HepG2 (cell line): ENCODE data around the gene MCMBP. TPM values are rescaled to one million over a fixed set of nuclear protein-coding genes. Genes with fewer than 3 reads are reported as not detected.

Source experiments
- GLI4 ChIP-seq: sonication (generic); formaldehyde crosslinking; IDR thresholded peaks from 2 replicates; pipeline ENCODE4 v1.5.1; 2020; ENCODE audit warnings: missing genetic modification reagents, mild to moderate bottlenecking, moderate library complexity, borderline replicate concordance
- HNF4A ChIP-seq: sonication (generic); formaldehyde crosslinking; IDR thresholded peaks from 2 replicates; pipeline ENCODE4 v1.4.0; 2020; ENCODE audit warnings: missing genetic modification reagents
- MBD4 ChIP-seq: IDR thresholded peaks from 2 replicates; pipeline ENCODE4 v1.6.1; 2012; ENCODE audit warnings: low read length, inconsistent platforms, borderline replicate concordance
- NCOA5 ChIP-seq: sonication (generic); formaldehyde crosslinking; IDR thresholded peaks from 2 replicates; pipeline ENCODE4 v1.4.0; 2020; ENCODE audit warnings: missing genetic modification reagents
- PHF5A ChIP-seq: IDR thresholded peaks from one replicate; pipeline ENCODE4 v1.6.1; 2018; ENCODE audit warnings: low read depth, missing genetic modification reagents; ENCODE audit not compliant: unreplicated experiment
- PITX1 ChIP-seq: sonication (generic); formaldehyde crosslinking; IDR thresholded peaks from 2 replicates; pipeline ENCODE4 v1.5.1; 2020; ENCODE audit warnings: mild to moderate bottlenecking, missing genetic modification reagents
- POGZ ChIP-seq: sonication (generic); formaldehyde crosslinking; IDR thresholded peaks from 2 replicates; pipeline ENCODE4 v1.4.0; 2020; ENCODE audit warnings: mild to moderate bottlenecking, missing genetic modification reagents
- RARA ChIP-seq: IDR thresholded peaks from 2 replicates; pipeline ENCODE4 v1.6.1; 2016; ENCODE audit warnings: missing genetic modification reagents, missing compliant biosample characterization
- RARG ChIP-seq: sonication (generic); formaldehyde crosslinking; IDR thresholded peaks from 2 replicates; pipeline ENCODE4 v1.4.0; 2020; ENCODE audit warnings: low read depth, mild to moderate bottlenecking, missing genetic modification reagents
- RFXAP ChIP-seq: sonication (generic); formaldehyde crosslinking; IDR thresholded peaks from 2 replicates; pipeline ENCODE4 v1.4.0; 2020; ENCODE audit warnings: missing genetic modification reagents, borderline replicate concordance
- SALL1 ChIP-seq: sonication (generic); formaldehyde crosslinking; IDR thresholded peaks from 2 replicates; pipeline ENCODE4 v1.8.0; 2022; ENCODE audit warnings: mild to moderate bottlenecking, missing genetic modification reagents
- SP2 ChIP-seq: sonication (generic); formaldehyde crosslinking; IDR thresholded peaks from 2 replicates; pipeline ENCODE4 v1.5.1; 2020; ENCODE audit warnings: mild to moderate bottlenecking, missing genetic modification reagents
- ZC3H4 ChIP-seq: sonication (generic); formaldehyde crosslinking; IDR thresholded peaks from 2 replicates; pipeline ENCODE4 v1.4.0; 2020; ENCODE audit warnings: missing genetic modification reagents, borderline replicate concordance
- ZNF180 ChIP-seq: sonication (generic); formaldehyde crosslinking; IDR thresholded peaks from 2 replicates; pipeline ENCODE4 v1.4.0; 2020; ENCODE audit warnings: low read depth, missing genetic modification reagents, borderline replicate concordance
- ZNF431 ChIP-seq: sonication (generic); formaldehyde crosslinking; IDR thresholded peaks from 2 replicates; pipeline ENCODE4 v1.9.0; 2022; ENCODE audit warnings: missing genetic modification reagents, low read depth, mild to moderate bottlenecking, borderline replicate concordance
- ZNF44 ChIP-seq: sonication (generic); formaldehyde crosslinking; IDR thresholded peaks from 2 replicates; pipeline ENCODE4 v1.5.1; 2020; ENCODE audit warnings: mild to moderate bottlenecking, missing genetic modification reagents
- ZNF567 ChIP-seq: sonication (generic); formaldehyde crosslinking; IDR thresholded peaks from 2 replicates; pipeline ENCODE4 v1.8.1; 2023; ENCODE audit warnings: mild to moderate bottlenecking, missing genetic modification reagents, borderline replicate concordance
- ZNF691 ChIP-seq: sonication (generic); formaldehyde crosslinking; IDR thresholded peaks from 2 replicates; pipeline ENCODE4 v1.4.0; 2020; ENCODE audit warnings: missing genetic modification reagents, low read depth, mild to moderate bottlenecking, borderline replicate concordance
- ZNF776 ChIP-seq: sonication (generic); formaldehyde crosslinking; IDR thresholded peaks from 2 replicates; pipeline ENCODE4 v1.4.0; 2020; ENCODE audit warnings: mild to moderate bottlenecking, missing genetic modification reagents
- ZNF891 ChIP-seq: sonication (generic); formaldehyde crosslinking; IDR thresholded peaks from 2 replicates; pipeline ENCODE4 v1.5.0; 2020; ENCODE audit warnings: mild to moderate bottlenecking, missing genetic modification reagents
- ZSCAN22 ChIP-seq: sonication (generic); formaldehyde crosslinking; IDR thresholded peaks from 2 replicates; pipeline ENCODE4 v1.4.0; 2020; ENCODE audit warnings: mild to moderate bottlenecking, missing genetic modification reagents
- ZSCAN29 ChIP-seq: sonication (generic); formaldehyde crosslinking; conservative IDR thresholded peaks from 2 replicates; pipeline ENCODE4 v1.4.0; 2020; ENCODE audit warnings: mild to moderate bottlenecking, missing genetic modification reagents
- polyA plus RNA-seq, 8 experiments: library from polyadenylated mRNA; depleted of rRNA in 3 of 8; stranded (reverse) in 7 of 8; unstranded in 1 of 8; fragments of >200 nt; fragmentation: Illumina TruSeq in 4 of 8; extraction: Trizol in 4 of 8; gene quantifications; 2 replicates each; pipeline versions ENCODE4 v1.2.1 to v1.2.3, GENCODE V29; 2011 to 2016; ENCODE audit warnings: low read depth in 4 of 8, missing spikeins in 1 of 8, mixed read lengths in 1 of 8; ENCODE audit not compliant: insufficient read depth in 1 of 8
- total RNA-seq, 5 experiments: library from RNA; depleted of rRNA; stranded (reverse); fragments of >200 nt; fragmentation: Illumina TruSeq; extraction: Trizol; gene quantifications; 2 replicates each; pipeline ENCODE4 v1.2.3, GENCODE V29; 2016; ENCODE audit warnings: low read depth in 1 of 5
- TF ChIP-seq, protein P1 (sequence below): sonication (generic); formaldehyde crosslinking; IDR thresholded peaks from 2 replicates; pipeline ENCODE4 v1.5.1; 2020; ENCODE audit warnings: mild to moderate bottlenecking, missing genetic modification reagents
- TF ChIP-seq, protein P2 (sequence below): sonication (generic); formaldehyde crosslinking; IDR thresholded peaks from 2 replicates; pipeline ENCODE4 v1.8.0; 2022; ENCODE audit warnings: mild to moderate bottlenecking, missing genetic modification reagents; ENCODE audit not compliant: insufficient replicate concordance

Gene MCMBP
- total and polyA plus RNA-seq, 2 of the 13 experiments (the other 11 are each of a cell fraction or from before 2014, with no cell fraction given) = 35.7 to 62.4 TPM

DNA sequence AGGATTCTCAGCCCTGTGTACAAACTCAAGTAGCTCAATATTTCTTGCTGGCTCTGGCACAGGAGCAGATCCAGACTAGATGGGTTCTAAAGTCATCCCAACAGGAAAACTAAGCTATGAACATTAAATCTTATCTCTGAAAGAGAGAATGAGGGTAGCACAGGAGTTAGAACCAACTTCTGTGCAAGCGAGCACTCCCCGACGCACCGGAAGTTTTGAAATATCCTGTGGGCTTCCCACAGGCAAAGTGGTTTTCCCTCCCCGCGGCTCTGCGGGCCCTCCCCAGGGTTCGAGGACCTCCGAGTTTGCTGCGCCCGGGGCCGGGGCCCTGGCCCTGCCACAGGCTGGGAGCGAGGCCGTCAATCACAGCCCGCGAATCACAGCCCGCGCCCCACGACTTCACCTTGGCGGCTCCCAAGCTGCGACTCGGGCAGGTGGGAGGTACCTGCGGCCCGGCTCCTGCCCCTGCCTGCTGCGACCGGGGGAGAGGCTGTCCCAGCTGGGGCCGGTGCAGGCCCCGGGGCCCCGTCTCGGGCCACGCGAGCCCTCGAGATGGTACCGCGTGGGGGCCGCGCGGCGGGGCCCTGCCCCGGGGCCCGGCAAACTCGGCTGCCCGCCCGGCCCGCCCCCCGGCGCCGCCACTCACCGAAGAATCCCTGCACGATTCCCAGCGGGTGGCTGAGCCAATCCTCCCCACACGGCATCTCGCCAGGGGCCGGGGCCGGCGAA lies 598 bp downstream of the MCMBP start (continued):
- TF ChIP-seq, protein P1, sequence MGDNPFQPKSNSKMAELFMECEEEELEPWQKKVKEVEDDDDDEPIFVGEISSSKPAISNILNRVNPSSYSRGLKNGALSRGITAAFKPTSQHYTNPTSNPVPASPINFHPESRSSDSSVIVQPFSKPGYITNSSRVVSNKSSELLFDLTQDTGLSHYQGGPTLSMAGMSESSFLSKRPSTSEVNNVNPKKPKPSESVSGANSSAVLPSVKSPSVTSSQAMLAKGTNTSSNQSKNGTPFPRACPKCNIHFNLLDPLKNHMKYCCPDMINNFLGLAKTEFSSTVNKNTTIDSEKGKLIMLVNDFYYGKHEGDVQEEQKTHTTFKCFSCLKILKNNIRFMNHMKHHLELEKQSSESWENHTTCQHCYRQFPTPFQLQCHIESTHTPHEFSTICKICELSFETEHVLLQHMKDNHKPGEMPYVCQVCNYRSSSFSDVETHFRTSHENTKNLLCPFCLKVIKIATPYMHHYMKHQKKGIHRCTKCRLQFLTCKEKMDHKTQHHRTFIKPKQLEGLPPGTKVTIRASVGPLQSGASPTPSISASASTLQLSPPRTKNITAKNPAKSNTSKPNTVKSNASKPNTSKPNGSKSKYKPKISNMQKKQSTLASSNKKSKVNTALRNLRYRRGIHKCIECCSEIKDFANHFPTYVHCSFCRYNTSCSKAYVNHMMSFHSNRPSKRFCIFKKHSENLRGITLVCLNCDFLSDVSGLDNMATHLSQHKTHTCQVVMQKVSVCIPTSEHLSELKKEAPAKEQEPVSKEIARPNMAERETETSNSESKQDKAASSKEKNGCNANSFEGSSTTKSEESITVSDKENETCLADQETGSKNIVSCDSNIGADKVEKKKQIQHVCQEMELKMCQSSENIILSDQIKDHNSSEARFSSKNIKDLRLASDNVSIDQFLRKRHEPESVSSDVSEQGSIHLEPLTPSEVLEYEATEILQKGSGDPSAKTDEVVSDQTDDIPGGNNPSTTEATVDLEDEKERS (CRISPR knock-in tag) = no peak
- 0 out of 2 replicates have a peak, but pooled peaks have one; percentile 13 for TF ChIP-seq ZNF891 (CRISPR knock-in tag)
- TF ChIP-seq ZC3H4 (CRISPR knock-in tag) = no peak
- peak; percentile 42; the same call in 1 of the 2 replicates for TF ChIP-seq SALL1 (CRISPR knock-in tag)
- TF ChIP-seq PHF5A = no peak
- no peak for TF ChIP-seq NCOA5
- TF ChIP-seq HNF4A (CRISPR knock-in tag) = no peak
- TF ChIP-seq, protein P2, sequence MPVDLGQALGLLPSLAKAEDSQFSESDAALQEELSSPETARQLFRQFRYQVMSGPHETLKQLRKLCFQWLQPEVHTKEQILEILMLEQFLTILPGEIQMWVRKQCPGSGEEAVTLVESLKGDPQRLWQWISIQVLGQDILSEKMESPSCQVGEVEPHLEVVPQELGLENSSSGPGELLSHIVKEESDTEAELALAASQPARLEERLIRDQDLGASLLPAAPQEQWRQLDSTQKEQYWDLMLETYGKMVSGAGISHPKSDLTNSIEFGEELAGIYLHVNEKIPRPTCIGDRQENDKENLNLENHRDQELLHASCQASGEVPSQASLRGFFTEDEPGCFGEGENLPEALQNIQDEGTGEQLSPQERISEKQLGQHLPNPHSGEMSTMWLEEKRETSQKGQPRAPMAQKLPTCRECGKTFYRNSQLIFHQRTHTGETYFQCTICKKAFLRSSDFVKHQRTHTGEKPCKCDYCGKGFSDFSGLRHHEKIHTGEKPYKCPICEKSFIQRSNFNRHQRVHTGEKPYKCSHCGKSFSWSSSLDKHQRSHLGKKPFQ = no peak
- no peak for TF ChIP-seq PITX1 (CRISPR knock-in tag)
- no peak for TF ChIP-seq ZNF44 (CRISPR knock-in tag)
- TF ChIP-seq RARA (CRISPR knock-in tag) = no peak
- TF ChIP-seq GLI4 (CRISPR knock-in tag) = no peak
- TF ChIP-seq ZNF776 (CRISPR knock-in tag) = no peak
- 0 out of 2 replicates have a peak, but pooled peaks have one; percentile 45 for TF ChIP-seq SP2 (CRISPR knock-in tag)
- 0 out of 2 replicates have a peak, but pooled peaks have one; percentile 14 for TF ChIP-seq POGZ (CRISPR knock-in tag)
- TF ChIP-seq ZNF431 (CRISPR knock-in tag) = no peak
- no peak for TF ChIP-seq RARG (CRISPR knock-in tag)
- TF ChIP-seq MBD4 = no peak
- no peak for TF ChIP-seq RFXAP (CRISPR knock-in tag)
- no peak for TF ChIP-seq ZSCAN22 (CRISPR knock-in tag)
- no peak for TF ChIP-seq ZNF180
- TF ChIP-seq ZNF691 = no peak
- no peak; the same call in 1 of the 2 replicates for TF ChIP-seq ZSCAN29 (CRISPR knock-in tag)
- no peak for TF ChIP-seq ZNF567 (CRISPR knock-in tag)
